Measurements from ENCODE around the gene ZIC5. TPM values are rescaled to one million over a fixed set of nuclear protein-coding genes. Genes with fewer than 3 reads are reported as not detected.

The ZIC5 gene
- total RNA-seq, 4 donors from 2014 or later, result not detected

DNA sequence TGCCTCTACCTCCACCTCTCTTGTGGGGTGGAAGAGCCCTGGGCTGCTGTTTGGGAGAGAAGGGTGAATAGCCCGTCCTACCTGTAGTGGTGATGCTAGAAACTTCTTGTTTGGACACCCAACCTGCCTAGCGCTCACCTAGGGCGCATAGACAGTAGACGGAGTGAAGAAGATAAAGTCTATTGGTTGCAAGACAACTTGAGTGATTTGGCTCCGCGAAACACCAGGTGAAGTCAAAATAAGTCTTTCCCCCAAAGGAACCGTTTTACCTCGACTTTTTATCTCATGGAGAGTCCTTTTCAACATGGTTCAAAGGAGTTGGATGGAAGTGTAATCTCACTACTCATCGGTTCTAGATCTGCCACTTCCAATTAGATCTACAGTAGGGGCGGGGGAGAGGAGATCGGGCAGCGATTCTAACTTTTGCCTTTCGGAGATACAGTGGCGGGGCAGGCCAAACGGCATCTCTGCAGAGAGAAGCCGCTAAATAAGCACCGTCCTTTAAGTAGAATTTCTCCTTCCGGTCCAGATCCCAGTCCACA is 694 bp upstream of the ZIC5 start:
- H3K27ac ChIP-seq, result no peak overlapping the region
- no peaks in the 10 kb centered on the region for H3K36me3 ChIP-seq
- H3K4me1 ChIP-seq, result peaks cover 17 to 38% (median 34%) of the 10 kb centered on the region in 4 donors
- TF ChIP-seq, protein P1, sequence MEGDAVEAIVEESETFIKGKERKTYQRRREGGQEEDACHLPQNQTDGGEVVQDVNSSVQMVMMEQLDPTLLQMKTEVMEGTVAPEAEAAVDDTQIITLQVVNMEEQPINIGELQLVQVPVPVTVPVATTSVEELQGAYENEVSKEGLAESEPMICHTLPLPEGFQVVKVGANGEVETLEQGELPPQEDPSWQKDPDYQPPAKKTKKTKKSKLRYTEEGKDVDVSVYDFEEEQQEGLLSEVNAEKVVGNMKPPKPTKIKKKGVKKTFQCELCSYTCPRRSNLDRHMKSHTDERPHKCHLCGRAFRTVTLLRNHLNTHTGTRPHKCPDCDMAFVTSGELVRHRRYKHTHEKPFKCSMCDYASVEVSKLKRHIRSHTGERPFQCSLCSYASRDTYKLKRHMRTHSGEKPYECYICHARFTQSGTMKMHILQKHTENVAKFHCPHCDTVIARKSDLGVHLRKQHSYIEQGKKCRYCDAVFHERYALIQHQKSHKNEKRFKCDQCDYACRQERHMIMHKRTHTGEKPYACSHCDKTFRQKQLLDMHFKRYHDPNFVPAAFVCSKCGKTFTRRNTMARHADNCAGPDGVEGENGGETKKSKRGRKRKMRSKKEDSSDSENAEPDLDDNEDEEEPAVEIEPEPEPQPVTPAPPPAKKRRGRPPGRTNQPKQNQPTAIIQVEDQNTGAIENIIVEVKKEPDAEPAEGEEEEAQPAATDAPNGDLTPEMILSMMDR (IDR thresholded peaks at IDR 0.05), result no peak
- no peak for TF ChIP-seq EP300 (IDR thresholded peaks at IDR 0.05; ENCODE audit: low read depth)
- in situ Hi-C loops (cut with MboI; ENCODE audit: low pct_ligation_motif_present in 1 of 4, low pct_unique_long_range_greater_than_20kb in 1 of 4, low sequenced_read_pairs in 3 of 4), result no loop called here
- H3K27me3 ChIP-seq, result peaks cover 97% of the 10 kb centered on the region
- DNase-seq, result no peak
- no peaks in the 10 kb centered on the region for H3K9me3 ChIP-seq
- intact Hi-C loops (cut with DNase I; ENCODE audit: low total_unique reads), result no loop called here
- no peak overlapping the region for H3K4me3 ChIP-seq
- 13 to 19% methylated on average over 8 to 18 of the region's 18 CpGs for WGBS, 2 donors (ENCODE audit: low coverage in 1 of 2)

DNA sequence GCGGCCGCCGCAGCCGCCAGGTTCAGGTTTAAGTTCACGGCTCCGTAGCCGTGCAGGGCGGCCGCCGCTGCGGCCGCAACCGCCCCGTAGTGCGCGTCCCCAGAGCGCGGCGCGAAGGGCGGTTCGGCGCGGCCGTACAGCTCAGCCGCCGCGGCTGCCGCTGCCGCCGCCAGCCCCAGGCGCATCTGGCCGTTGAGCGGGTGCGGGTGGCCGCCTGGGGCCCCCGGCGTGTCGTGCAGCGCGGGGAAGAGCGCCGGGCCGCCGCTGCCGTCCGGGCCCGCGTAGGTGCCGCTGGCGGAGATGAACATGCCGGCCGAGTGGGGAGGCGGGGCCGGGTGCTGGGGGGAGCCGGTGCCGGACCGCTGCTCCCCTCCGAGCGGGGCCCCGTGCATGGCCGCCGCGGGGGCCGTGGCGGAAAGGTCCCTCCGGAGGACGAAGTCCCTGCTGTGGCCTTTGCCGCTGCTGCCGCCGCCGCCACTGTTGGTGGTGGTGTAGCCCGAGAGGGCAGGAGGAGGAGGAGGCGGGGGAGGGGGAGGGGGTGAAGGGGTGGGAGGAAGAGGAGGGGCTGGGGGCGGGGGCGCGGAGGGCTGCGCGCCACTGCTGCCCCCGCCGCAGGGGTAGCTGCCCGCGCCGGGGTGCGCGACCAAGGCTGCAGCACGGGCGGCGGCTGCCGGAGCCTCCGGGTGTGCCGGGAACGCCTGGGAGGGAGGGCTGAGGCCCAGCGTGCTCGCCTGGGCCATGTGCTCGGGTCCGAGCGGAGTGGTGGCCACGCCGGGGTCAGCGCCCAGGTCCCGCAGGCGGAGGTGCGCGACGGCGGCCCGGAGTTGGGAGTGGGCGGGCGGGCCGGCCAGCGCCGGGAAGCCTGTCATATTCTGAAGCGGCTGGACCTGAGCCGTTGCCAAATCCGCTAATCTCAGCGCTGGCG is 654 bp downstream of the ZIC5 start:
- intact Hi-C loops (cut with DNase I; ENCODE audit: low total_unique reads), result no loop called here
- DNase-seq, result no peak
- Histone ChIP-seq H3K4me3 (peak overlapping the region in 3 of 4 donors; percentile 20 to 47 (median 32)), H3K9me3 (no peaks in the 10 kb centered on the region), H3K27me3 (peaks cover 97% of the 10 kb centered on the region), H3K36me3 (no peaks in the 10 kb centered on the region), H3K27ac (no peak overlapping the region), H3K4me1 (peaks cover 17 to 38% (median 34%) of the 10 kb centered on the region in 4 donors)
- 6% methylated on average over 38 of the region's 118 CpGs; no CpG with 5 or more reads in 1 of the 2 donors for WGBS, 2 donors (ENCODE audit: low coverage in 1 of 2)
- TF ChIP-seq EP300 (IDR thresholded peaks at IDR 0.05; ENCODE audit: low read depth) (no peak), POLR2AphosphoS5 (IDR thresholded peaks at IDR 0.05) (no peak), POLR2A (IDR thresholded peaks at IDR 0.05) (no peak)
- TF ChIP-seq, protein P1 (IDR thresholded peaks at IDR 0.05), result no peak
- in situ Hi-C loops (cut with MboI; ENCODE audit: low pct_ligation_motif_present in 1 of 4, low pct_unique_long_range_greater_than_20kb in 1 of 4, low sequenced_read_pairs in 3 of 4), result no loop called here

DNA sequence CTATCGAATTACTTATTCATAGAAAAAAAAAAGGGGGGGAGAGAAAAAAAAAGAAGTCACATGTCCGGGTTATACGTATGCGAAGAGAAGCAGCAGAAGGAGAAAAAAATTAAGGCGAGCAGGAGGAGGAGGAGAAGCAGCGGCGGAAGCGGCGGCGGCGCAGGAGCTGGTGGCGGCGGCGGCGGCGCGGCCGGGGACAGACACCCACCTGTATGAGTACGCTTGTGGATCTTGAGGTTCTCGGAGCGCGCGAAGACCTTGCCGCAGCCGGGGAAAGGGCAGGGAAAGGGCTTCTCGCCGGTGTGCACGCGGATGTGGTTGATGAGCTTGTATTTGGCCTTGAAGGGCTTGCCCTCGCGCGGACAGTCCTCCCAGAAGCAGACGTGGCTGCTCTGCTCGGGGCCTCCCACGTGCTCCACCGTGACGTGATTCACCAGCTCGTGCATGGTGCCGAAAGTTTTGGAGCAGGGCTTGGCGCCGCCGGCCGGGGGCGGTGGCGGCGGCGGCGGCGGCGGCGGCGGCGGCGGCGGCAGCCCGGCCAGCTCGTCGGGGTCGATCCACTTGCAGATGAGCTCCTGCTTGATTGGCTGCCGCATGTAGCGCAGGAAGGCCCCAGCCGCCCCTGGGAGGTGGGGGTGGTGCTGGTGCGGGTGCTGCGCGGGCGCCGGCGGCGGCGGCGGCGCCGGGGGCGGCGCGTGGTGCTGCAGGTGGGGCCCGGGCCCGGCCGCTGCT is 1.5 kb downstream of the ZIC5 start:
- H3K27me3 ChIP-seq, result peaks cover 97% of the 10 kb centered on the region
- H3K4me3 ChIP-seq, result peak overlapping the region in 2 of 4 donors; percentile 32 to 47
- WGBS, 2 donors (ENCODE audit: low coverage in 1 of 2), result 0 to 3% methylated on average over 1 to 51 of the region's 79 CpGs
- DNase-seq, result no peak
- intact Hi-C loops (cut with DNase I; ENCODE audit: low total_unique reads), result no loop called here
- no peak overlapping the region for H3K27ac ChIP-seq
- no peaks in the 10 kb centered on the region for H3K36me3 ChIP-seq
- in situ Hi-C loops (cut with MboI; ENCODE audit: low pct_ligation_motif_present in 1 of 4, low pct_unique_long_range_greater_than_20kb in 1 of 4, low sequenced_read_pairs in 3 of 4), result no loop called here
- H3K9me3 ChIP-seq, result no peaks in the 10 kb centered on the region
- no peak for TF ChIP-seq POLR2AphosphoS5 (IDR thresholded peaks at IDR 0.05)
- TF ChIP-seq, protein P1 (IDR thresholded peaks at IDR 0.05), result no peak
- peaks cover 17 to 38% (median 34%) of the 10 kb centered on the region in 4 donors for H3K4me1 ChIP-seq

DNA sequence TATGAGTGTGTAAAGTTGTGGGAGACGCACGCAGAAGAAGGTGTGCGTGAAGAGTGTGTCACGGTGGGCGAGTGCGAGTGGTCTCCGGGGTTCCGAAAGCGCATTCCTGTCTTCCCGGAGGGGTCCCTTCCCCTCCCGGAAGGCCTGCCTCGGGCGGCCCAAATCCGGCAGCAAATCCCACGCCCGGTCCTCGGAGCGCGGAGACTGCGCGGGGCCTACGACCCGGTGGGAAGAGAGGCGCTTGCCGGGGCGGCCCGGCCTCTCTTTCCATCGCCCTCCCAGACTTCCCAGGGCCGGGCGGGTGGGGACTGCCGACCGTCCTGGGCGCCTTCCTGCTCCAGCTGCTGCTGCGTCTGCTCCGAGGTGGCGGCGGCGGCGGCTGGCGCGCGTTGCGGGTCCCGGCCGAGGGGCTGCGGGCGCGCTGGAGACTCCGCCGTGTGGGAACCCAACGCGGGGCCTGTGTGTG is 2.1 kb downstream of the ZIC5 start:
- in situ Hi-C loops (cut with MboI; ENCODE audit: low pct_ligation_motif_present in 1 of 4, low pct_unique_long_range_greater_than_20kb in 1 of 4, low sequenced_read_pairs in 3 of 4), result no loop called here
- H3K4me1 ChIP-seq, result peaks cover 17 to 38% (median 34%) of the 10 kb centered on the region in 4 donors
- TF ChIP-seq, protein P1 (IDR thresholded peaks at IDR 0.05), result no peak
- no peak for TF ChIP-seq POLR2A (IDR thresholded peaks at IDR 0.05)
- TF ChIP-seq EP300 (IDR thresholded peaks at IDR 0.05; ENCODE audit: low read depth), result no peak
- no peak for TF ChIP-seq POLR2AphosphoS5 (IDR thresholded peaks at IDR 0.05)
- no peaks in the 10 kb centered on the region for H3K9me3 ChIP-seq
- H3K4me3 ChIP-seq, result peak overlapping the region in 2 of 4 donors; percentile 14 to 47
- DNase-seq, result no peak
- WGBS, 2 donors (ENCODE audit: low coverage in 1 of 2), result 0 to 5% methylated on average over 7 to 48 of the region's 52 CpGs
- intact Hi-C loops (cut with DNase I; ENCODE audit: low total_unique reads), result no loop called here
- peaks cover 97% of the 10 kb centered on the region for H3K27me3 ChIP-seq
- H3K36me3 ChIP-seq, result no peaks in the 10 kb centered on the region
- H3K27ac ChIP-seq, result no peak overlapping the region

All from transverse colon (tissue), 4 donors.